ENCODE data around the gene TM4SF4. TPM values are rescaled to one million over a fixed set of nuclear protein-coding genes. Genes with fewer than 3 reads are reported as not detected.

The TM4SF4 gene
- polyA plus RNA-seq, 3 donors, result 0.08 TPM; not detected in 2

GRCh38 chr3:149426325-149426724, 48.2 kb upstream of the TM4SF4 start:
- WGBS (ENCODE audit: insufficient coverage), result 100% methylated on average over 2 of the region's 2 CpGs
- intact Hi-C loops (cut with micrococcal nuclease), result no loop called here
- no peaks in the 10 kb centered on the region for H3K36me3 Mint-ChIP-seq

GRCh38 chr3:149428087-149428486, 46.4 kb upstream of the TM4SF4 start:
- no peak overlapping the region for H3K4me3 Mint-ChIP-seq
- no peaks in the 10 kb centered on the region for H4K20me1 ChIP-seq (ENCODE audit: insufficient read depth, low read length)

More at GRCh38 chr3:149426325-149426724, 48.2 kb upstream of the TM4SF4 start:
- no peaks in the 10 kb centered on the region for H3K36me3 ChIP-seq (replicated peaks in 1 of 2; ENCODE audit: control insufficient read depth in 1 of 2, insufficient read depth in 2 of 2, low read length in 2 of 2)
- H3K27me3 ChIP-seq (ENCODE audit: control insufficient read depth in 2 of 2, insufficient read depth in 2 of 2, low read length in 2 of 2), result no peaks in the 10 kb centered on the region
- H3K4me1 ChIP-seq (ENCODE audit: control insufficient read depth in 1 of 2, insufficient read depth in 2 of 2, low read length in 2 of 2), result peaks cover 0 to 4% of the 10 kb centered on the region in 2 donors
- no peak overlapping the region for H3K9ac ChIP-seq (ENCODE audit: insufficient read depth, low read length, poor library complexity, severe bottlenecking)
- no peaks in the 10 kb centered on the region for H3K9me3 ChIP-seq (replicated peaks in 1 of 2; ENCODE audit: control insufficient read depth in 1 of 2, insufficient read depth in 1 of 2, low read length in 2 of 2)
- H3K79me2 ChIP-seq (ENCODE audit: insufficient read depth, low read length), result no peaks in the 10 kb centered on the region
- Mint-ChIP-seq H3K9me3 (no peaks in the 10 kb centered on the region), H3K4me3 (no peak overlapping the region), H3K27ac (no peak overlapping the region), H3K27me3 (ENCODE audit: low read depth in 3 of 3) (peaks cover 0 to 1% (median 0%) of the 10 kb centered on the region in 3 donors), H3K4me1 (peaks cover 9% of the 10 kb centered on the region)
- no peak for TF ChIP-seq CTCF (IDR thresholded peaks at IDR 0.05)
- no peak for DNase-seq
- no peak overlapping the region for H3K27ac ChIP-seq (ENCODE audit: low read depth in 1 of 2, low read length in 2 of 2)
- no peak overlapping the region for H3K4me2 ChIP-seq (replicated peaks; ENCODE audit: extremely low read depth, low read length, poor library complexity, severe bottlenecking)
- no peaks in the 10 kb centered on the region for H4K20me1 ChIP-seq (ENCODE audit: insufficient read depth, low read length)
- no peak overlapping the region for H3K4me3 ChIP-seq (replicated peaks in 1 of 3; ENCODE audit: low read depth in 2 of 3, low read length in 3 of 3)
- no peak overlapping the region for H2AFZ ChIP-seq (ENCODE audit: insufficient read depth, low read depth, low read length, poor library complexity, severe bottlenecking)

More at GRCh38 chr3:149428087-149428486, 46.4 kb upstream of the TM4SF4 start:
- Histone ChIP-seq H3K79me2 (ENCODE audit: insufficient read depth, low read length) (no peaks in the 10 kb centered on the region), H3K27ac (ENCODE audit: low read depth in 1 of 2, low read length in 2 of 2) (no peak overlapping the region), H3K9ac (ENCODE audit: insufficient read depth, low read length, poor library complexity, severe bottlenecking) (no peak overlapping the region), H3K9me3 (replicated peaks in 1 of 2; ENCODE audit: control insufficient read depth in 1 of 2, insufficient read depth in 1 of 2, low read length in 2 of 2) (no peaks in the 10 kb centered on the region), H2AFZ (ENCODE audit: insufficient read depth, low read depth, low read length, poor library complexity, severe bottlenecking) (no peak overlapping the region), H3K4me1 (ENCODE audit: control insufficient read depth in 1 of 2, insufficient read depth in 2 of 2, low read length in 2 of 2) (no peaks in the 10 kb centered on the region), H3K36me3 (replicated peaks in 1 of 2; ENCODE audit: control insufficient read depth in 1 of 2, insufficient read depth in 2 of 2, low read length in 2 of 2) (no peaks in the 10 kb centered on the region), H3K4me3 (replicated peaks in 1 of 3; ENCODE audit: low read depth in 2 of 3, low read length in 3 of 3) (no peak overlapping the region), H3K4me2 (replicated peaks; ENCODE audit: extremely low read depth, low read length, poor library complexity, severe bottlenecking) (no peak overlapping the region), H3K27me3 (ENCODE audit: control insufficient read depth in 2 of 2, insufficient read depth in 2 of 2, low read length in 2 of 2) (no peaks in the 10 kb centered on the region)
- TF ChIP-seq CTCF (IDR thresholded peaks at IDR 0.05), result no peak
- no CpG with 5 or more reads among the region's 2 CpGs for WGBS (ENCODE audit: insufficient coverage)
- intact Hi-C loops (cut with micrococcal nuclease), result no loop called here
- Mint-ChIP-seq H3K27me3 (ENCODE audit: low read depth in 3 of 3) (peaks cover 0 to 1% (median 0%) of the 10 kb centered on the region in 3 donors), H3K27ac (peak overlapping the region in 1 of 7 donors; percentile 24), H3K36me3 (no peaks in the 10 kb centered on the region), H3K4me1 (peaks cover 11% of the 10 kb centered on the region), H3K9me3 (no peaks in the 10 kb centered on the region)
- no peak for DNase-seq
